ENCODE measurements around the gene SLC37A4. TPM values are rescaled to one million over a fixed set of nuclear protein-coding genes. Genes with fewer than 3 reads are reported as not detected.

Gene SLC37A4
- total and polyA plus RNA-seq, 2 of the 8 experiments (the other 6 are each of a cell fraction or from before 2014, with no cell fraction given): 35.1 to 91.9 TPM

DNA sequence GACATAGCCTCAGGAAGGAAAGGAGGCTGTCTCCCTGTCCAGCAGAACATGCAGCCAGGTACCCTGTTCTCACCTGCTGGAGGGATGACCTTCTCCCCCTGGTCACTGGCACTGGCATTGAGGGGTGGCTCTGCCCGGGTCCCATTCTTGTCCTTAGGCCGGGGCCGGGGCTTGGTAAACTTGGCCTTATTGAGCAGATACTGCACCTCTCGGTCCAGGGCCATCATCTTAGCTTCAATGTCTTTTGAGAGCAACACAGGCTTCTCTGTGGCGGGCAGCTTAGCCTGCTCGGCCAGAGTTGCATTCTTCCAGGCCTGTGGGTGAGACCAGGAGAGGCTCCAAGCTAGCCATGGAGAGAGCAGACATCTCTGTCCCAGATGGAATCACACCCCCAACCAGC lies 15.8 kb upstream of the SLC37A4 start (continued):
- TF ChIP-seq, protein P1, sequence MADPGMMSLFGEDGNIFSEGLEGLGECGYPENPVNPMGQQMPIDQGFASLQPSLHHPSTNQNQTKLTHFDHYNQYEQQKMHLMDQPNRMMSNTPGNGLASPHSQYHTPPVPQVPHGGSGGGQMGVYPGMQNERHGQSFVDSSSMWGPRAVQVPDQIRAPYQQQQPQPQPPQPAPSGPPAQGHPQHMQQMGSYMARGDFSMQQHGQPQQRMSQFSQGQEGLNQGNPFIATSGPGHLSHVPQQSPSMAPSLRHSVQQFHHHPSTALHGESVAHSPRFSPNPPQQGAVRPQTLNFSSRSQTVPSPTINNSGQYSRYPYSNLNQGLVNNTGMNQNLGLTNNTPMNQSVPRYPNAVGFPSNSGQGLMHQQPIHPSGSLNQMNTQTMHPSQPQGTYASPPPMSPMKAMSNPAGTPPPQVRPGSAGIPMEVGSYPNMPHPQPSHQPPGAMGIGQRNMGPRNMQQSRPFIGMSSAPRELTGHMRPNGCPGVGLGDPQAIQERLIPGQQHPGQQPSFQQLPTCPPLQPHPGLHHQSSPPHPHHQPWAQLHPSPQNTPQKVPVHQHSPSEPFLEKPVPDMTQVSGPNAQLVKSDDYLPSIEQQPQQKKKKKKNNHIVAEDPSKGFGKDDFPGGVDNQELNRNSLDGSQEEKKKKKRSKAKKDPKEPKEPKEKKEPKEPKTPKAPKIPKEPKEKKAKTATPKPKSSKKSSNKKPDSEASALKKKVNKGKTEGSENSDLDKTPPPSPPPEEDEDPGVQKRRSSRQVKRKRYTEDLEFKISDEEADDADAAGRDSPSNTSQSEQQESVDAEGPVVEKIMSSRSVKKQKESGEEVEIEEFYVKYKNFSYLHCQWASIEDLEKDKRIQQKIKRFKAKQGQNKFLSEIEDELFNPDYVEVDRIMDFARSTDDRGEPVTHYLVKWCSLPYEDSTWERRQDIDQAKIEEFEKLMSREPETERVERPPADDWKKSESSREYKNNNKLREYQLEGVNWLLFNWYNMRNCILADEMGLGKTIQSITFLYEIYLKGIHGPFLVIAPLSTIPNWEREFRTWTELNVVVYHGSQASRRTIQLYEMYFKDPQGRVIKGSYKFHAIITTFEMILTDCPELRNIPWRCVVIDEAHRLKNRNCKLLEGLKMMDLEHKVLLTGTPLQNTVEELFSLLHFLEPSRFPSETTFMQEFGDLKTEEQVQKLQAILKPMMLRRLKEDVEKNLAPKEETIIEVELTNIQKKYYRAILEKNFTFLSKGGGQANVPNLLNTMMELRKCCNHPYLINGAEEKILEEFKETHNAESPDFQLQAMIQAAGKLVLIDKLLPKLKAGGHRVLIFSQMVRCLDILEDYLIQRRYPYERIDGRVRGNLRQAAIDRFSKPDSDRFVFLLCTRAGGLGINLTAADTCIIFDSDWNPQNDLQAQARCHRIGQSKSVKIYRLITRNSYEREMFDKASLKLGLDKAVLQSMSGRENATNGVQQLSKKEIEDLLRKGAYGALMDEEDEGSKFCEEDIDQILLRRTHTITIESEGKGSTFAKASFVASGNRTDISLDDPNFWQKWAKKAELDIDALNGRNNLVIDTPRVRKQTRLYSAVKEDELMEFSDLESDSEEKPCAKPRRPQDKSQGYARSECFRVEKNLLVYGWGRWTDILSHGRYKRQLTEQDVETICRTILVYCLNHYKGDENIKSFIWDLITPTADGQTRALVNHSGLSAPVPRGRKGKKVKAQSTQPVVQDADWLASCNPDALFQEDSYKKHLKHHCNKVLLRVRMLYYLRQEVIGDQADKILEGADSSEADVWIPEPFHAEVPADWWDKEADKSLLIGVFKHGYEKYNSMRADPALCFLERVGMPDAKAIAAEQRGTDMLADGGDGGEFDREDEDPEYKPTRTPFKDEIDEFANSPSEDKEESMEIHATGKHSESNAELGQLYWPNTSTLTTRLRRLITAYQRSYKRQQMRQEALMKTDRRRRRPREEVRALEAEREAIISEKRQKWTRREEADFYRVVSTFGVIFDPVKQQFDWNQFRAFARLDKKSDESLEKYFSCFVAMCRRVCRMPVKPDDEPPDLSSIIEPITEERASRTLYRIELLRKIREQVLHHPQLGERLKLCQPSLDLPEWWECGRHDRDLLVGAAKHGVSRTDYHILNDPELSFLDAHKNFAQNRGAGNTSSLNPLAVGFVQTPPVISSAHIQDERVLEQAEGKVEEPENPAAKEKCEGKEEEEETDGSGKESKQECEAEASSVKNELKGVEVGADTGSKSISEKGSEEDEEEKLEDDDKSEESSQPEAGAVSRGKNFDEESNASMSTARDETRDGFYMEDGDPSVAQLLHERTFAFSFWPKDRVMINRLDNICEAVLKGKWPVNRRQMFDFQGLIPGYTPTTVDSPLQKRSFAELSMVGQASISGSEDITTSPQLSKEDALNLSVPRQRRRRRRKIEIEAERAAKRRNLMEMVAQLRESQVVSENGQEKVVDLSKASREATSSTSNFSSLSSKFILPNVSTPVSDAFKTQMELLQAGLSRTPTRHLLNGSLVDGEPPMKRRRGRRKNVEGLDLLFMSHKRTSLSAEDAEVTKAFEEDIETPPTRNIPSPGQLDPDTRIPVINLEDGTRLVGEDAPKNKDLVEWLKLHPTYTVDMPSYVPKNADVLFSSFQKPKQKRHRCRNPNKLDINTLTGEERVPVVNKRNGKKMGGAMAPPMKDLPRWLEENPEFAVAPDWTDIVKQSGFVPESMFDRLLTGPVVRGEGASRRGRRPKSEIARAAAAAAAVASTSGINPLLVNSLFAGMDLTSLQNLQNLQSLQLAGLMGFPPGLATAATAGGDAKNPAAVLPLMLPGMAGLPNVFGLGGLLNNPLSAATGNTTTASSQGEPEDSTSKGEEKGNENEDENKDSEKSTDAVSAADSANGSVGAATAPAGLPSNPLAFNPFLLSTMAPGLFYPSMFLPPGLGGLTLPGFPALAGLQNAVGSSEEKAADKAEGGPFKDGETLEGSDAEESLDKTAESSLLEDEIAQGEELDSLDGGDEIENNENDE (IDR thresholded peaks at IDR 0.05; ENCODE audit: insufficient replicate concordance, low read length): no peak
- TF ChIP-seq TCF12 (IDR thresholded peaks at IDR 0.05; ENCODE audit: low read depth, low read length) (no peak), SIN3A (conservative IDR thresholded peaks at IDR 0.05 in 1 of 2, IDR thresholded peaks at IDR 0.05 in 1 of 2; ENCODE audit: low read depth in 1 of 2, low read length in 2 of 2) (no peak), KDM5A (IDR thresholded peaks at IDR 0.05; ENCODE audit: low read length) (no peak), TAF7 (optimal IDR thresholded peaks at IDR 0.05; ENCODE audit: borderline replicate concordance, low read depth, low read length) (no peak), SP4 (IDR thresholded peaks at IDR 0.05; ENCODE audit: low read length) (no peak), CHD2 (IDR thresholded peaks at IDR 0.05; ENCODE audit: low read length) (no peak), POLR2A (IDR thresholded peaks at IDR 0.05; ENCODE audit: control extremely low read depth in 1 of 2, low read depth in 2 of 2, low read length in 2 of 2) (no peak), TEAD4 (IDR thresholded peaks at IDR 0.05; ENCODE audit: low read depth, low read length) (no peak), EGR1 (IDR thresholded peaks at IDR 0.05; ENCODE audit: borderline replicate concordance, low read depth, low read length) (no peak), PHF8 (conservative IDR thresholded peaks at IDR 0.05; ENCODE audit: low read depth, low read length) (no peak)
- TF ChIP-seq, protein P2, sequence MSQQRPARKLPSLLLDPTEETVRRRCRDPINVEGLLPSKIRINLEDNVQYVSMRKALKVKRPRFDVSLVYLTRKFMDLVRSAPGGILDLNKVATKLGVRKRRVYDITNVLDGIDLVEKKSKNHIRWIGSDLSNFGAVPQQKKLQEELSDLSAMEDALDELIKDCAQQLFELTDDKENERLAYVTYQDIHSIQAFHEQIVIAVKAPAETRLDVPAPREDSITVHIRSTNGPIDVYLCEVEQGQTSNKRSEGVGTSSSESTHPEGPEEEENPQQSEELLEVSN (IDR thresholded peaks at IDR 0.05): no peak
